GM18907 (cell line): ENCODE data around the gene PPP1R7.

Source experiments
- ATAC-seq: cut with Tn5 transposase; IDR thresholded peaks from one replicate; pipeline ENCODE4 v1.9.1; 2021; ENCODE audit warnings: mild to moderate bottlenecking, moderate library complexity; ENCODE audit not compliant: unreplicated experiment

The PPP1R7 gene

DNA sequence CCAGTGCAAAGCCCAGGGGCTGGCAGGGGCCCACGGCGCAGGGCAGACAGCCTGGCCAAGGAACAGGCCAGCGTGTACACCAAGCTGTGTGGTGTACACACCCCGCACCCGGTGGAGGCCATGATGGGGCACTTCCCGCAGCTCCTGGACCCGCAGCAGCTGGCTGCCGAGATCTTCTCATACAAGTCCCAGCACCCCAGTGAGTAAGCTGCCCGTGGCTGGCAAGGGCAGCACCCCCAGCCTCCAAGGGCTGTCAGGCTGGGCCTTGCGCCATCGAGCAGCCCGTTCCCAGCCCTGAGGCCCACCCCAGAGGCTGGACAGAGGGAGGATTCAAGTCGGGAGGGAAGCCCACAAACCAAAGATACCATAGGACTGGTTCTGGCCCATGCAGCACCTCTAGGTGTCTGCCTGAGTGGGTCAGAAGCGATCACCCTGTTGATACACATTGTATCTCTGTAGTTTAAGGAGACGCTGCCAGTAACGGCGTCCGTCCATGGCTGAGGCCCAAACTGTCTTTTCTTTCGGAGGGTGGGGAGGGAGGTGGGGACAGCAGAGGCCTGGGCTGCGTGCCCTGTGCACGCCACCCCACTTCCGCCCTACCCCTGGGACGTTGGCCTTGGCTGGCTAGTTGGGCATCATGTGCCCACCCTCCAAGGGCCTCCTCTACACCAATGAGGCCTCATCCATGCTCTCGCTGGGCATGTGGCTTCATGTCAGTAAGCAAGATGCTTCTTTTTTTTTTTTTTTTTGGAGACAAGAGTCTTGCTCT is 31.3 kb upstream of the PPP1R7 start:
- ATAC-seq, result no peak

DNA sequence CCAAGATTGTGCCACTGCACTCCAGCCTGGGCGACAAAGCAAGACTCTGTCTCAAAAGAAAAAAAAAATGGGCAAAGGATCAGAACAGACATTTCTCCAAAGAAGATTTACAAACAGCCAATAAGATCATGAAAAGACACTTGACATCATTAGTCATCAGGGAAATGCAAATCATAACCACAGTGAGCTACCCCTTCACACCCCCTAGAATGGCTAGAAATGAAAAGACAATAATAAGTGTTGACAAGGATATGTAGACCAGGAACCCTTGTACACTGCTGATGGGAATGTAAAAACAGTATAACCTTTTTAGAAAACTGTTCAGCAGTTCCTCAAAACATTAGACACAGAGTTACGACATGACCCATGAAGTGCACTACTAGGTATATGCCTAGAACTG is 29.8 kb upstream of the PPP1R7 start:
- ATAC-seq, result no peak

DNA sequence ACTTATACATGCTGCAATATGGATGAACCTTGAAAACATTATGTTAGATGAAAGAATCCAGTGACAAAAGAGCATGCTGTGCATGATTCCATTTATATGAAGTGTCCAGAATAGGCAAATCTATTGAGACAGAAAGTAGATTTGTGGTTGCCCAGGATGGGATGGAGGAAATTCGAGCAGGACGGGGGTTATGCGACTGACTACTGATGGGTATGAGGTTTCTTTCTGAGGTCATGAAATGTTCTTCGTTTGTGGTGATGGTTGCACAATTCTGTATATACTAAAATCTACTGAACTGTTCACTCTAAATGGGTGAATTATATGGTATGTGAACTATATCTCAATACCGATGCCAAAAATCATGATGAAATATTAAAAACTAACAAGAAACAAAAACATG is 29.3 kb upstream of the PPP1R7 start:
- ATAC-seq, result no peak

DNA sequence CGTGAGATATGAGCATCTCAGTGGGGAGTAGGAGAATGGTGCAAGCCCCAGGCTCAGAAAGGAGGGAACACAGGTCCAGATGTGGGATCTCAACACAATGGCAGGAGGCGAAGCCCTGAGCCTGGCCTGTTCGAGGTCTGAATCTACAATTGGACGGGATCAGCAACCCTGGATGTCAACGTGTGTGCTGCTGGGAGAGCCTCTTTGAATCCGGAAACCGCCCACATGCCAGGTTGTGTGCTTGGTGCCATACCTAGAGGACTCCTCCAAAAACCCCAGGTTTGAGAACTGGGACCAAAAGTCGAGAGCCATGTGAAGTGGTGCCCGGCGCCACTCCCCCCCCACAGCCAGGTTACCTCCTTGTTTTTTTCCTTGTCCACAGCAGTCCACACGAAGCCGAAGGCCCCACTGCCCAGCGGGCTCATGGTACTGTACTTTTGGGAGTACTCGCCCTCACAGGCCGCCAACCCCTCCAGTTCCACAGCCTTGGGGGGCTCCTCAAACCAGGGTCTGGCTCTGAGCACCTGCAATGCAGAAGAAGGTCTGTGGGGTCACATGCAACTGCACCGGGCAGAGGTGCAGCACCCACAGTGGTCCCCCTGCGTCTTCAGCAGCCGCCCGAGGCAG is 27.8 kb upstream of the PPP1R7 start:
- no peak for ATAC-seq

DNA sequence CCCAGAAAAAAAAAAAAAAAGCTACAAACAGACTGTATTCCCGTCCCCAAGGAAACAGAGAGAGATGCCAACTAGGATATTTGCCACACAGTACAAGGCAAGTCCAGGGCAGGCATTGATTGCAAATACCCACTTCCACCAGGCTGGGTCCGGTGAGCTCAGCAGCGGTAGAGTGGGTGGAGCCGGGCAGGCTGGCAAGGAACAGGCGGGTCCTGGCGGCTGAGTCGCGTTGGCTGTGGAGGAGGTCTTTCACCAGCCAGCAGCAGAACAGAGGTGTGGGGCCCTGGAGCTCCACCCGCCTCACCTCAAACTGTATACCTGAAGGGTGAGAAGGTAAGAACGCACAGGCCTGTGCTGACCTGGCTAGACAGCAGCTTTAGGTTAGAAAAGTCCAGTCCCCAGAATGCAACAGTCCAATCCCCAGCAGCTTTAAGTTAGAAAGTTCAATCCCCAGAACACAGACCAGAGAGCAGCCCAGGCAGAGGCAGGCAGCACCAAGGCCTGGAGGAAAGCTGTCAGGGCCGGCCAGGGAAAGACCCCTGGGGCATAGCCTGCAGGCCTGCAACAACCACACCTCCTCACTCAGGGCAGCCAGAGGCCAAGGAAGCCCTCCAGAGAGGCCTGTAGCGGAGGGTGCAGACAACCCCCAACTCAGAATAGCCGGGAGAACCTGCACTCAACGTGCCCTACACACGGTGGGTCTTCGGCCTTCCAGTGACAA is 26.3 kb upstream of the PPP1R7 start:
- ATAC-seq, result no peak

DNA sequence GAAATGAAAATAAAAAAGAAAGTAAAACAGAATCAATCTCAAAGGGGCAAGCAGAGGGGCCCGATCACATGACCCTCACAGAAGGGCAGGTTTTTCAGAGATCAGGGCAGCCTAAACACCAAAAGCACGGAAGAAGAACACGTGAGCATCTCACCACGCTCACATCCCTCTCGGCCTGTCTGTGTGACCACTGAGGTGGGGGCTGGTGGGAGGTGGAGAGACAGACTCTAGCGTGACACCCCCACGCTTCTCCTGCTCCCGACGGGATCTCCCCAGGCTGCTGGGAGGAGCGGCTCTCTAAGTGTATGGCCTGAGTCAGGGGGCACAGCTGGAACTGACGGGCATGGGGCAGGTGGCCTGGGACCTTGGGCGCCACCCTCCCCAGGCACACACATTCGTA is 24.6 kb upstream of the PPP1R7 start:
- ATAC-seq, result no peak

DNA sequence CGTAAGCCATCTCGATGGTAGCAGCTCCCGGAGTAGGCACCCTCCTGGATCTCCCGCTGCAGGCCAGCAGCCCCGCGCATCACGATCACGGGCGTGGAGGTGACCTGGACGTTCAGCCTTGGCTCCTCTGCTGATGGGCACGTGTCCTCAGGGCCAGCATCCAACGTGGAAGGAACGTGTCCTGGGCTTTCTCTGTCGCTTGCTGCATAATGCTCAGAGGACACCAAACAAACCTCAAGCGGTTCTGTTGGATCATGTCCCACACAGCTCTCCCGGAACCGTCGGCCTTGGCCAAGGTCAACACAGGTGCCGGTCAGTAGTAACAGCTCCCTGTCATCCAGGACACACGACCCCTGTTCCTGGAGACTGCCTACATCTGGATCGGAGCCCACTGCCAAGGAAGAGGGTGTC is 24.1 kb upstream of the PPP1R7 start:
- ATAC-seq, result no peak

DNA sequence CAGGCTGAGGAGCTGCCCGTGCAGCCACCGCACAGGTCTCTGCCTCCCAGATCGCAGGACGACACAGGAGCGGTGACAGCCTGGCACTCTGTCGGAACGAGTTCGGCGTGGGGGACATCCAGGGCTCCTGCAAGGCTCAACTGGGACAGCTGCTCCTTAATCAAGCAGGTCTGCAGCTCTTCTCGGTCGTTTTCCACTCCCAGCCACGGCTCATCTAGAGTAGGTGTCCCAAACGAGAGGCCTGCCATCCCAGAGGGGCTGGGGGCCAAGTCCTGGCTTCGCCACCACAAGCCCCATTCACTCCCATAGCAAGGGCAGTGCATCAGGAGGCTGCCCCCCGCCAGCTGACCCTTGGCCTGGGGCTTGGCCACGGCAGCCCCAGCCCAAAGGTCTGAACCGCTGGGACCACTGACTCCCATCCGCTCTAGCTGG is 23.5 kb upstream of the PPP1R7 start:
- no peak for ATAC-seq

DNA sequence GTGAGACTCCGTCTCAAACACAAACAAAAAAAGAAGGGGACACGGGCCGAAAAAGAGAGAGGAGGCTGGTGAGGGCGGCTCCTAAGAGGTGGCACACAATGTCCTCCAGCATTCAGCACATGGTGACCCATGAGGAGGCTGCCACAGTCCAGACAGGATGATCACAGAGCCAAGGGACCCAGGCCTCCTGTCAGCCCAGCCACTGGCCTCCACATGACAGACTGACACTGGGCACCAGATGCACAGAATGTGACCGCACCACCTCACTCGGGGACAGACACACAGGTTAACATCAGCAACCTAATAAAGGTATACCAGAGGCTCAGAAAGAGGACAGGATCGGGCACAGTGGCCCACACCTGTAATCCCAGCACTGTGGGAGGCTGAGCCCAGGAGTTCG is 22.0 kb upstream of the PPP1R7 start:
- ATAC-seq, result no peak

DNA sequence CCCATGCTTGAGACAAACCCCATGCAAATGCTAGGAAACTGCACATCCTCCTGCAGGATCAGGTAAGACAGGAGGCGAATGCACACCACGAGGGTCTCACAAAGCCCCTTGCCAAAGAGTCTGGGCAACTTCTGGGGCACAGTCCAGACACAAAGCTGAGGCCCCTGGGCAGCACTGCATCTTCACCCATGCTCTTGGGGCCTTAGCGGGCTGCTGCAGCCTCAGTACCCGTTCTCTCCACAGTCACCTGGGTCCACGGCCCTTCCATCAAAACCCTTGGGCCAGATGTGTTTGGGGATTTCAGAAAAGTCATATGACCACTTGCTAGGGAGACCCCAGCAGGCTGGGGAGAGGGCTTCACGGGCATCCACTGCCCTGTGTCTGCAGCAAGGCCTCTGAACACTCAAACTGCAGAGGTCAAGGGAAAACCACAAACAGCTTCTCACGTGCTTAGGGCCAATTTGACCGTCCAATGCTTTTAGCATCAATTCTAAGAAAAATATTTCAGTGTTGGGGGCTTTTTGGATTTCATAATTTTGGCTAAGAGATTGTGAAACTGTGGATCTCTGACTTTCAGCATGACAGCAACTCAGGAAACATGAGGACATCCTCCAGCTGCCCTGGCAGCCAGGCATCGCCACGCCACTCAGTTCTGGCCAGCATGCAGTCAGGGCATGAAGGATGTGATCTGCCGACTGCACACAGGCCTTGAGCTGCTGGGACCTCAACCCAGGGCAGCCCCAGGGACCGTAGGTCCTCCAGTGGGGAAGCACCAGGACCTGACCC is 21.0 kb upstream of the PPP1R7 start:
- ATAC-seq, result no peak

DNA sequence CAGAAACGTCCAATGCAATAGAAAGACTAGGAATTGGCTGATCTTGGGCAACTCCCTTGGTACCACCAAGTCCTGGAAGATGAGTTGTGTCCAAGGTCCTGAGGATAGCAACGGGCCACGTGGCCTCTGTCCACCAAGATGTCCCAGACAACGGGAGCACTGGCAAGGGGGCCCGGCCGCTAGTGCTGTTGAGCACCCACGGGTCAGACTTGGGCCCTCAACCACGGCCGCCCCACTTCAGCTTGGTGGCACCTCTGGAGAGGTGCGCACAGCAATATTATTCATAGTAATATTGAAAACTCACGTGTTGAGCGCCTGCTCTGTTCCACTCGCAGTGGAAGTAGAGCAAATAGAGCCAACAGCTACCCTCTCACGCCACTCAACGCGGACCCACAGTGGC is 20.0 kb upstream of the PPP1R7 start:
- ATAC-seq, result no peak

DNA sequence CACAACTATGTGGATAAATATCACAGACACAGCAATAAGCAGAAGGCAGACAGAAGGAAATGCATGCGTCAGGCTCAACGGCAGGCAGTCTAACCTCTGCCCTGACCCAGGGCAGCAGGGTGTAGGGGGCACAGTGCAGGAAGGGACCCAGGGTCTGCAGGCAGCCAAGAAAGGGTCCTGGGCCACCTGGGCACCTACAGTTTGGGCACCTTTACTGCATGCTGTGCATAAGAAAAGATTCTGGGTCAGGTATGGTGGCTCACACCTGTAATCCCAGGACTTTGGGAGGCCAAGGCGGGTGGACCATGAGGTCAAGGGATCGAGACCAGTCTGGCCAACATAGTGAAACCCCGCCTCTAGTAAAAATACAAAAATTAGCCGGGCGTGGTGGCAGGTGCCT is 18.7 kb upstream of the PPP1R7 start:
- no peak for ATAC-seq

DNA sequence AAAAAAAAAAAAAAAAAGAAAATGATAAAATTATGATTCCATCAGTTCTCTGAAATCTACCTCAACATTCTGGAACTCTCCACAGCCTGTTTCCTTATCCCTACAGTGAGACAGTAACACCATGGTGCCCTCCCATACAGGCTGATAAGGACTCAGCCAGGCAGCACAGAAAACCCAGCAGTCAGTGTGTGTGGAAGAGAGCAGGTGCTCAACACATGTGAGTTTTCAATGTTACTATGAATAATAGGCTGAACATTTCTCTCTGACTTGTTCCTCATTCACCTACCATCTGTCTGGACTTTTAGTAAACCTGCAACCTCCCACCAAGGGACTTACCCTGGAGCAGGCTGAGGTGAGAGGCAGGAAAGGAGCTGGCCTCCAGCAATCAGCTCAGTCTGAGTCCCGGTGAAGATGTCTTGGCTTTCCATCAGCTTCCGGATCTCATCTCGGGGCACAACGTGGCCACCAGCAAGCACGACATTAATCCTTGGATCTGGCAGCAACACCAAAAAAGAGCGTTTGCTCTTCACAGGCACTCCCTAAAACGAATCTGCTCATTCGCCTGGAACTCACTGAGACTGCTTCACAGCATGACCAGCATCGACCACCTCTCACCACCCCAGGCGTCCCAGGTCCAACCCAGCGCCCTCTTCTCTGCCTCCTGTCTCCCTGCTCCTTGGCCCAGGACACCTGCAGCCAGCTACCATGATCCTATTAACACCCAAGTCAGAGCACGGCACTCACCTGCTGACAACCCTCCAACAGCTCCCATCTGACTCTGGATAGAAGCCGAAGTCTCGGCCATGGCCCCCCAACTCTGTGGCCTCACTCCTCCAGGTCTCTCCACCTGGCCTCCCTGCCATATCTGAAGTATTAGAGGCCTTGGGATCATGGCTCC is 17.5 kb upstream of the PPP1R7 start:
- no peak for ATAC-seq

DNA sequence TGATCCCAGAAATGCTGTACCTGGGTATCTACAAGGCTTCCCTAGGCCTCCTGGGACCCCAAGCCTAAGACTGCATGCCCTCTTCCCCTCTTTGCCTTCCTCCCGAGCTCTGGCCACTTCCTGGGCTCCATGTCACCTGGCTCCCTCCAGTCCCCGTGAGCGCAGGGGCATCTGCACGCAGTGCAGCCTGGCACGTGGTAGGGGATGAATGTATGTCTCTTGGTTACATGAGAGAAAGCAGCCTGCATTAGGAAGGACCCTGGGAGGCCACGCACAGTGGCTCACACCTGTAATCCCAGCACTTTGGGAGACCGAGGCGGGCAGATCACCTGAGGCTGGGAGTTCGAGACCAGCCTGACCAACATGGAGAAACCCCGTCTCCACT is 16.8 kb upstream of the PPP1R7 start:
- ATAC-seq, result no peak

DNA sequence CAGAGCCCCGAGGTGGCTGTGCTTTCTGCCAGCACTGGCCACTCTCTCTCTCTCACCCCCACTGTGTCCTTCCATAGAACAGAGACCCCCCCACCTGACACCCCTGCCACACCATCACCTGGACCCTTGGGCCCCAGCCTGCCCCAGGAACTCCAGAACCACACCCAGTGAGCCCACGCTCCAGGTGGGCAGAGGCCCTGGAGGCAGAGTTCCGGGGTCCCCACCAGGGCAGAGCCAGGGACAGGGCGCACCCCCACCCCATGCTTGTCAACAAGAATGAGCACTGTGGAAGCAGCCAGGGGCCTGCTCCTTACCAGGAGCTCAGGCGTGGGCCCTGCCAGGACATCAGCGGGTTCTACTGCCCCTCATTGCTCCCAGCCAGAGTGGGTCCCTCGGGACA is 15.6 kb upstream of the PPP1R7 start:
- ATAC-seq, result no peak

DNA sequence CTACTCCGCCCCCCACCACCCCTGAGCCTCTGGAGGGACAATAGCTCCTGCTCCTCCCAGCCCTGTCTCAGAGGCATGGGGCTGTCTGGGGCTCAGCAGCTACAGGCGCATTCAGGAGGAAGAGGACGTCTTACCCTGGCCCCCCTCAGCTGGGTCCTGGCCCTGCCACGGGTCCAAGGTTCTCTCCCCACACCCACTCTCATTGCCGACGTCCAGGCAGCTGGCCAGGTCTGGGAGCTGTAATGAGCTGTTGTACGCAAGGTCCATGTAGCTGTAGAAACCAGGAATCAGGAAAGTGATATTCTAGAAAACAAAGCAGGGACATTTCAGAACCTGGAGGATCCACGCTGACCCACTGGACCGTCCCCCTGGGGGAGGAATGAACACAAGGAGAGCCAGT is 14.5 kb upstream of the PPP1R7 start:
- no peak for ATAC-seq

DNA sequence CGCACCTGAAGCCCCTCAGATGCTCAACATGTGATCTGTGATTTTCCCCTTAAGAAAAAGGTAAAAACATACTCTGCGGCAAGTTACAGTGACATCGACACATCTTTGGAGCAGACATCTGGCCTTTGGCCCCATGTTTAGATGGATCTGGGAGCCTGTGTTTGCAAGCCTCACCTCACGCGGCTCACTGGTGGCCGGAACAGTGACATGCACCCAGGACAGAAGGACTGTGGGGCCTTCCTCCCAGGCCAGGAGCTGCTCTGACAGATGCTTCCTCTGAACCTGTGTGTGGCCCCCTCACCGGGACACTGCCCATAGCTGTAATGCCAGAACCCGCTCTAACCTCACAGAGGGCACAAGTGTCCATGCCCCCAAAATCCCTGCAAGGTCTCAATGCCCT is 14.1 kb upstream of the PPP1R7 start:
- no peak for ATAC-seq

DNA sequence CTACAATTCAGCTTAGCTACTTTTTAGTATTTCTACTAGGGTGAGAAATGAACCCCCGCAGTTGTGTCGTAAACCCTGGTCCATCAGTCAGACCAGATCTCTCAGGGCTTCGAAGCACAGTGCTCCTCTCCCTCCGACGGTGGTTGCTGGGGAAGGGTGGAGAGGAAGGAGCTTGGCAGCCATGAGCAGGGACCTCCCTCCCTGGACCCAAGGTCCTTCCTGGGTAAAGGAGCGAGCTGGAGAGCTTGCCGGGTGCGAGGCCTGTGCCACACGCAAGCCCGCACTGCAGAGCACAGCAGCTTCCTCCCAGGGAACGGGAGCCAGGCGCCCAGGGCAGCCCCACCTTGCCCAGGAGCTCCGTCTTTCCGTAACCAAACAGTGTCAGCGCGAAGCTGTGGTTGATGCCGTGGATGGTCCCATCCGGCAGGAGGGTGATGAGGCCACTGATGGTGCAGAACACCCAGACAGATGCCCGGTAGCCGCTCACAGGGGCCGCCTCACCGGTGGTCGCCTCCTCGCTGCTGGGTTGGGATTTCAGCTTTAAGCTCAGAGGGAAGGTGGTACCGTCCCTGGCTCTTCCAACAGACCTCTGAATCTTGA is 13.5 kb upstream of the PPP1R7 start:
- no peak for ATAC-seq

DNA sequence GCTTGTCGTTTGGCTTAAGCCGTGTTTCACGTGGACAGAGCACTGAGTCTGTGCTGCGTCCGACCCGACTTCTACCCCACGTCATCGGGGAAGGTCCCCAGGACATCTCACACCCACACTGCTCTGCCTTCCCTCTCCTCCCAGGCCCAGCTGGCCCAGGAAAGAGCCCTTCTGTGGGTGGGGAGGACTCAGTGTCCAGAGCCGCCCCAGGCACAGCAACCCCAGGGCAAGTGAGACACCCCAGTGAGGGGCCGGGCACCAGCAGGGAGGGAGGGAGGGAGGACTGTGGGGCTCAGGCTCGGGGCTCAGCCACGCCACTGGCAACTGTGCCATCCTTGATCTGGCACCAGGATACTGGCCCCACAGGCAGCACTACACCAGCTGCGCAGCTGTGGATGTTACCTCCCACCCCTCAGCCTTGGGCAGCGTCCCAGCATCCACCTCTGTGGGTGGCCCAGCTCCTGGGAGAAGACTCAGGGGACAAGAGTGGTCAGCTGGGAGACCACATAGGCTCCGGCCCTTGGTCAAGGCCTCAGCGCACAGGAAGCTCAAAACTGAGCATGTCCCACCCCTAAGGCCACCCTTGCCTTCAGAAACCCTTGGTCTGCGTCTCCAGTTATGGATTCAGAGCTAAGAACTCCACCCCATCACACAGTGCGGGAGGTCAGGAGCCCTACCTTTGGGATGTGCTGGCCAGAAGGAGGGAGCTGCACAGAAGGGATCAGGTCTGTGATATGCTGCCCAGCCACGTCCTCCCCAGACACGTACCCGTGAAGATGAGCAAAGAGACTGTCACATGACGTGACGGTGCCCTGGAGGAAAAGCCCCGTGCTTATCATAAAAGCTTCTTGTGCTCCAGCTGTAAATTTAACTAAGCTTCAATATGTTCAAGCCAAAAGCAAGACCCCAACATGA is 12.7 kb upstream of the PPP1R7 start:
- ATAC-seq, result no peak
